Caco-2 (cell line): ENCODE results near the gene MAD1L1. TPM values are rescaled to one million over a fixed set of nuclear protein-coding genes. Genes with fewer than 3 reads are reported as not detected.

ENCODE experiments used
- BruUV-seq: library from RNA; stranded (reverse); fragments of 400-500 nt; replicated peaks from 2 replicates; lab custom pipeline; 2021; lab: Mats Ljungman, UMichigan
- CTCF ChIA-PET: fragments of 300-600 bp; sonication (Branson Sonifier 250); formaldehyde crosslinking; loops from one replicate; lab custom pipeline; 2022; ENCODE audit warnings: antibody characterized with exemption; lab: Charles Lee
- POLR2A ChIA-PET: fragments of 300-600 bp; sonication (Branson Sonifier 250); formaldehyde crosslinking; loops from one replicate; lab custom pipeline; 2022; ENCODE audit warnings: antibody characterized with exemption; lab: Charles Lee
- DNase-seq, 2 experiments: peaks; one replicate each; pipeline versions ENCODE4 v3.0.0 to v3.0.0-alpha.2; 2020 to 2022
- H3K27me3 ChIP-seq: replicated peaks from 2 replicates; pipeline ENCODE4 v1.6.0; 2011; ENCODE audit warnings: low read length; ENCODE audit not compliant: control insufficient read depth, insufficient read depth
- H3K36me3 ChIP-seq: 2 replicates; pipeline ENCODE4 v1.5.1; 2011; ENCODE audit warnings: low read length; ENCODE audit not compliant: control insufficient read depth, insufficient read depth
- H3K4me1 ChIP-seq: fragments of 250-450 bp; sonication (Bioruptor Pico); 2 replicates; pipeline ENCODE4 v1.5.1; 2020; ENCODE audit warnings: mild to moderate bottlenecking
- H3K4me3 ChIP-seq: 2 replicates; pipeline ENCODE4 v1.5.1; 2011; ENCODE audit warnings: low read depth, mild to moderate bottlenecking, control low read depth, low read length
- H3K9me3 ChIP-seq: fragments of 250-450 bp; sonication (Bioruptor Pico); 2 replicates; pipeline ENCODE4 v1.5.1; 2020; ENCODE audit warnings: mild to moderate bottlenecking, moderate library complexity
- H3K27ac Mint-ChIP-seq: one replicate; pipeline ENCODE4 v1.8.0; 2022; ENCODE audit warnings: mixed read lengths; ENCODE audit not compliant: unreplicated experiment
- H3K27me3 Mint-ChIP-seq: one replicate; pipeline ENCODE4 v1.8.0; 2022; ENCODE audit warnings: mixed read lengths; ENCODE audit not compliant: insufficient read depth, unreplicated experiment
- H3K36me3 Mint-ChIP-seq: one replicate; pipeline ENCODE4 v1.8.0; 2022; ENCODE audit warnings: mild to moderate bottlenecking, mixed read lengths; ENCODE audit not compliant: insufficient read depth, unreplicated experiment
- H3K4me1 Mint-ChIP-seq: one replicate; pipeline ENCODE4 v1.8.0; 2022; ENCODE audit warnings: low read depth, mixed read lengths; ENCODE audit not compliant: unreplicated experiment
- H3K4me3 Mint-ChIP-seq: one replicate; pipeline ENCODE4 v1.8.0; 2022; ENCODE audit warnings: mild to moderate bottlenecking, moderate library complexity, mixed read lengths; ENCODE audit not compliant: unreplicated experiment
- H3K9me3 Mint-ChIP-seq: one replicate; pipeline ENCODE4 v1.8.0; 2022; ENCODE audit warnings: mixed read lengths; ENCODE audit not compliant: unreplicated experiment
- CTCF ChIP-seq, 2 experiments: fragments of 200-600 bp in 1 of 2; IDR thresholded peaks; 1 replicate in 1 of 2; 2 replicates in 1 of 2; pipeline versions ENCODE4 v1.5.1 to v1.8.0; 2011 to 2022; ENCODE audit warnings: antibody characterized with exemption in 1 of 2, control low read depth in 1 of 2, inconsistent platforms in 1 of 2, low read depth in 1 of 2, low read length in 1 of 2, mild to moderate bottlenecking in 1 of 2, moderate library complexity in 1 of 2; ENCODE audit not compliant: insufficient read depth in 1 of 2, severe bottlenecking in 1 of 2, unreplicated experiment in 1 of 2
- intact Hi-C: fragments of 100-400 bp; cut with micrococcal nuclease; formaldehyde crosslinking; loops from one replicate; pipeline ENCODE4 v1.10.0; 2022; ENCODE audit not compliant: unreplicated experiment
- total RNA-seq: library from RNA; stranded (reverse); gene quantifications from 2 replicates; pipeline ENCODE4 v1.2.3, GENCODE V29; 2022

Gene MAD1L1
- total RNA-seq, 1 experiment from 2014 or later, result 58.6 TPM

DNA sequence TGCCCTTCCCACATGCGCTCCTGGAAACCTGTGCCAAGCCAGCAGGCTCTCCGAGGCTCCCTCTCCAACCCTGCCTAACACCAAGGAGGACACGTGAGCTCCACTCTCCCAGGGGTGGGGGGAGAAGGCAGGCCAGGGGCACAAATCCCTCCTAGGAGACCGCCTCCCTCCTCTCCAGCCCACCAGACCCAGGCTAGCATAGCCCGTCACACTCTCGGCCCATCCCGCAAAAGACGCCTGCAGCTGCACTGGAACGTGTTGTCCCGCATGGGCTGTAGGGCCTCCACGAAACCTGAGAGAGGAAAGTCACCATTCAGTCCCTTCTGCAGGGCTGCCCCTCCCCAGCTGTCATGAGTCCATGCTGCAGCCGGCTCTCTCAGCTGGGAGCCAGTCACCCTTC lies 126.3 kb downstream of the MAD1L1 start:
- TF ChIP-seq CTCF (IDR thresholded peaks at IDR 0.05; ENCODE audit: insufficient read depth in 1 of 2, low read depth in 1 of 2, low read length in 1 of 2, severe bottlenecking in 1 of 2, unreplicated experiment in 1 of 2), result no peak
- H3K4me3 Mint-ChIP-seq, result no peak overlapping the region
- POLR2A ChIA-PET, result no interaction called here
- CTCF ChIA-PET, result interaction anchor here (0.5 to 0.7 kb wide), 2 partner anchors 54 to 632 kb away, joined by 5 read pairs; no protein-coding TSS in a partner anchor
- peaks cover 40% of the 10 kb centered on the region for H3K36me3 Mint-ChIP-seq
- no peak for DNase-seq
- no peaks in the 10 kb centered on the region for H3K36me3 ChIP-seq
- H3K27ac Mint-ChIP-seq, result no peak overlapping the region
- intact Hi-C loops, result no loop called here
- peaks cover 15% of the 10 kb centered on the region for H3K4me1 ChIP-seq
- BruUV-seq, result no TSS peak
- H3K9me3 Mint-ChIP-seq, result no peaks in the 10 kb centered on the region
- H3K27me3 Mint-ChIP-seq, result no peaks in the 10 kb centered on the region
- no peak overlapping the region for H3K4me3 ChIP-seq
- H3K4me1 Mint-ChIP-seq, result no peaks in the 10 kb centered on the region
- no peaks in the 10 kb centered on the region for H3K9me3 ChIP-seq
- no peaks in the 10 kb centered on the region for H3K27me3 ChIP-seq

DNA sequence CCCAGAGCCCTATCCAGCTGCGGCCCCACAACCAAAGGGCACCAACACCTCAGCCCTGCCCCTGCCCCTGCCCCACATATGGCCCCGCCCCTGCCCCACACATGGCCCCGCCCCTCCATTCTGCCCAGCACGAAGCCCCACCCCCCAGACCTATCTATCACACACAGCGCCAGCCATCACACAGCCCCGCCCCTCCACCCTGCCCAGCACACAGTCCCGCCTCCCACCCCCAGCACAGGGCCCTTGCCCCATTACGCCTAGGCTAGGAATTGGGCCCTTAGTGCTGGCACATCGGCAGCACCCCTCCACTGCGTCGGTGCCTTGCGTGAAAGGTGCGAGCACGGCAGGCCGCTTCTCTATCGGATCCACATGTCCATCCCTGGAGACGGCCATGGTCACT lies 126.8 kb downstream of the MAD1L1 start:
- Mint-ChIP-seq H3K4me1 (no peaks in the 10 kb centered on the region), H3K27me3 (no peaks in the 10 kb centered on the region), H3K36me3 (peaks cover 40% of the 10 kb centered on the region), H3K4me3 (no peak overlapping the region), H3K27ac (no peak overlapping the region), H3K9me3 (no peaks in the 10 kb centered on the region)
- DNase-seq, result no peak
- Histone ChIP-seq H3K4me3 (no peak overlapping the region), H3K9me3 (no peaks in the 10 kb centered on the region), H3K4me1 (peaks cover 9% of the 10 kb centered on the region), H3K36me3 (no peaks in the 10 kb centered on the region), H3K27me3 (no peaks in the 10 kb centered on the region)
- intact Hi-C loops, result no loop called here
- ChIA-PET CTCF (interaction anchor here (0.5 kb wide), 1 partner anchor 54 kb away, joined by 5 read pairs; no protein-coding TSS in a partner anchor), POLR2A (no interaction called here)
- TF ChIP-seq CTCF (IDR thresholded peaks at IDR 0.05; ENCODE audit: insufficient read depth in 1 of 2, low read depth in 1 of 2, low read length in 1 of 2, severe bottlenecking in 1 of 2, unreplicated experiment in 1 of 2), result no peak
- no TSS peak for BruUV-seq

- Mint-ChIP-seq H3K4me3 (no peak overlapping the region), H3K27me3 (no peaks in the 10 kb centered on the region), H3K27ac (no peak overlapping the region), H3K9me3 (no peaks in the 10 kb centered on the region), H3K4me1 (no peaks in the 10 kb centered on the region), H3K36me3 (peaks cover 35% of the 10 kb centered on the region)
- no peaks in the 10 kb centered on the region for H3K36me3 ChIP-seq
- intact Hi-C loops, result no loop called here
- no TSS peak for BruUV-seq
- DNase-seq, result no peak
- H3K4me3 ChIP-seq, result no peak overlapping the region
- no peak for TF ChIP-seq CTCF (IDR thresholded peaks at IDR 0.05; ENCODE audit: insufficient read depth in 1 of 2, low read depth in 1 of 2, low read length in 1 of 2, severe bottlenecking in 1 of 2, unreplicated experiment in 1 of 2)
- peaks cover 3% of the 10 kb centered on the region; the same call in 1 of the 2 replicates for H3K4me1 ChIP-seq
- CTCF ChIA-PET, result no interaction called here
- POLR2A ChIA-PET, result no interaction called here
- no peaks in the 10 kb centered on the region for H3K9me3 ChIP-seq
- no peaks in the 10 kb centered on the region for H3K27me3 ChIP-seq
Observed at GRCh38 chr7:2105280-2105679, 127.5 kb downstream of the MAD1L1 start.
